SK-N-SH treated with all-trans-retinoic acid at 6 μM for 48 hours (cell line): Measurements from ENCODE around the gene C17orf50.

ENCODE experiments used
- ATAC-seq: fragments of 200-7000 bp; cut with Tn5 transposase; 3 replicates; pipeline ENCODE4 v1.9.1; 2020; ENCODE audit warnings: mild to moderate bottlenecking, moderate library complexity
- BACH2 ChIP-seq: fragments of 250-450 bp; sonication (Bioruptor Pico); IDR thresholded peaks from 2 replicates; pipeline ENCODE4 v1.9.0; 2021; ENCODE audit warnings: mild to moderate bottlenecking, borderline replicate concordance
- CREB5 ChIP-seq: fragments of 250-450 bp; sonication (Bioruptor Pico); IDR thresholded peaks from 2 replicates; pipeline ENCODE4 v1.5.1; 2020; ENCODE audit warnings: low read depth, mild to moderate bottlenecking, moderate library complexity
- CSDC2 ChIP-seq: fragments of 250-450 bp; sonication (Bioruptor Pico); IDR thresholded peaks from 2 replicates; pipeline ENCODE4 v1.5.0; 2020; ENCODE audit warnings: mild to moderate bottlenecking, moderate library complexity
- CSRNP3 ChIP-seq: fragments of 250-450 bp; sonication (Bioruptor Pico); IDR thresholded peaks from 2 replicates; pipeline ENCODE4 v1.5.1; 2021; ENCODE audit warnings: mild to moderate bottlenecking, moderate library complexity
- ESRRG ChIP-seq: fragments of 250-450 bp; sonication (Bioruptor Pico); IDR thresholded peaks from 2 replicates; pipeline ENCODE4 v1.6.1; 2021; ENCODE audit warnings: mild to moderate bottlenecking
- GLIS3 ChIP-seq: fragments of 250-450 bp; sonication (Bioruptor Pico); IDR thresholded peaks from 2 replicates; pipeline ENCODE4 v1.5.0; 2020; ENCODE audit warnings: mild to moderate bottlenecking, moderate library complexity
- ISL1 ChIP-seq: fragments of 250-450 bp; sonication (Bioruptor Pico); IDR thresholded peaks from 2 replicates; pipeline ENCODE4 v2.1.2; 2022; ENCODE audit warnings: mild to moderate bottlenecking, moderate library complexity
- POU6F1 ChIP-seq: fragments of 250-450 bp; sonication (Bioruptor Pico); IDR thresholded peaks from 2 replicates; pipeline ENCODE4 v1.8.0; 2021; ENCODE audit warnings: low read depth, mild to moderate bottlenecking, moderate library complexity, borderline replicate concordance
- RARB ChIP-seq: fragments of 250-450 bp; sonication (Bioruptor Pico); IDR thresholded peaks from 2 replicates; pipeline ENCODE4 v1.8.0; 2021; ENCODE audit warnings: mild to moderate bottlenecking, moderate library complexity
- SNAI2 ChIP-seq: fragments of 250-450 bp; sonication (Bioruptor Pico); IDR thresholded peaks from 2 replicates; pipeline ENCODE4 v1.5.0; 2020; ENCODE audit warnings: mild to moderate bottlenecking, moderate library complexity
- TCF4 ChIP-seq: fragments of 250-450 bp; sonication (Bioruptor Pico); IDR thresholded peaks from 2 replicates; pipeline ENCODE4 v1.8.0; 2021; ENCODE audit warnings: mild to moderate bottlenecking, moderate library complexity, borderline replicate concordance
- TOX ChIP-seq: fragments of 250-450 bp; sonication (Bioruptor Pico); IDR thresholded peaks from 2 replicates; pipeline ENCODE4 v1.8.0; 2021; ENCODE audit warnings: mild to moderate bottlenecking, moderate library complexity, borderline replicate concordance
- TSHZ2 ChIP-seq: fragments of 250-450 bp; sonication (Bioruptor Pico); IDR thresholded peaks from 2 replicates; pipeline ENCODE4 v1.5.0; 2020; ENCODE audit warnings: mild to moderate bottlenecking, moderate library complexity
- ZC3H10 ChIP-seq: fragments of 250-450 bp; sonication (Bioruptor Pico); IDR thresholded peaks from 2 replicates; pipeline ENCODE4 v1.5.1; 2021; ENCODE audit warnings: mild to moderate bottlenecking, moderate library complexity
- ZFP3 ChIP-seq: fragments of 250-450 bp; sonication (Bioruptor Pico); IDR thresholded peaks from 2 replicates; pipeline ENCODE4 v1.5.0; 2020; ENCODE audit warnings: mild to moderate bottlenecking, moderate library complexity
- ZFP30 ChIP-seq: fragments of 450-650 bp; formaldehyde crosslinking; IDR thresholded peaks from 2 replicates; pipeline ENCODE4 v1.5.0; 2022; ENCODE audit warnings: mild to moderate bottlenecking, moderate library complexity
- ZNF565 ChIP-seq: fragments of 450-650 bp; formaldehyde crosslinking; conservative IDR thresholded peaks from 2 replicates; pipeline ENCODE4 v1.5.0; 2020; ENCODE audit warnings: low read depth, mild to moderate bottlenecking, moderate library complexity
- ZNF70 ChIP-seq: fragments of 450-650 bp; formaldehyde crosslinking; IDR thresholded peaks from 2 replicates; pipeline ENCODE4 v1.5.0; 2020; ENCODE audit warnings: mild to moderate bottlenecking, moderate library complexity
- ZNF8 ChIP-seq: fragments of 450-650 bp; formaldehyde crosslinking; IDR thresholded peaks from 2 replicates; pipeline ENCODE4 v1.5.0; 2020; ENCODE audit warnings: mild to moderate bottlenecking, moderate library complexity

C17orf50 gene

GRCh38 chr17:35761601-35762000, 914 bp downstream of the C17orf50 start:
- TF ChIP-seq ZNF8, result no peak
- no peak for TF ChIP-seq ISL1 (CRISPR knock-in tag)
- no peak for TF ChIP-seq TSHZ2 (CRISPR knock-in tag)
- TF ChIP-seq ZC3H10 (CRISPR knock-in tag), result no peak
- no peak for TF ChIP-seq ZFP30 (CRISPR knock-in tag)
- ATAC-seq, result no peak

- TF ChIP-seq GLIS3 (CRISPR knock-in tag) (no peak), CSRNP3 (CRISPR knock-in tag) (no peak), CSDC2 (no peak), RARB (CRISPR knock-in tag) (no peak), BACH2 (CRISPR knock-in tag) (no peak), TSHZ2 (CRISPR knock-in tag) (no peak), TOX (CRISPR knock-in tag) (no peak), ESRRG (CRISPR knock-in tag) (no peak), ZNF8 (no peak)
- TF ChIP-seq, all 23 proteins: peak for 0
- ATAC-seq, result no peak
Measured at GRCh38 chr17:35763767-35764122, 3.1 kb downstream of the C17orf50 start.

- ATAC-seq, result peak; percentile 99
- peak; percentile 73; the same call in 1 of the 2 replicates for TF ChIP-seq ZNF70 (CRISPR knock-in tag)
- TF ChIP-seq CSRNP3 (CRISPR knock-in tag), result no peak
- peak; percentile 99 for TF ChIP-seq SNAI2 (CRISPR knock-in tag)
- peak; percentile 100 for TF ChIP-seq ZFP3
- TF ChIP-seq, all 23 proteins: peak for 3
Measured at GRCh38 chr17:35764123-35764991, 3.7 kb downstream of the C17orf50 start.

GRCh38 chr17:35765086-35765710, 4.5 kb downstream of the C17orf50 start:
- ATAC-seq, result no peak
- TF ChIP-seq ZNF565 (CRISPR knock-in tag) (no peak), ESRRG (CRISPR knock-in tag) (no peak), GLIS3 (CRISPR knock-in tag) (no peak), ZFP3 (no peak), ZC3H10 (CRISPR knock-in tag) (no peak), RARB (CRISPR knock-in tag) (no peak), TCF4 (CRISPR knock-in tag) (no peak), CREB5 (CRISPR knock-in tag) (no peak), SNAI2 (CRISPR knock-in tag) (no peak), POU6F1 (CRISPR knock-in tag) (no peak), ZFP30 (CRISPR knock-in tag) (no peak), ZNF8 (no peak), BACH2 (CRISPR knock-in tag) (no peak), CSDC2 (no peak), TOX (CRISPR knock-in tag) (no peak), ISL1 (CRISPR knock-in tag) (no peak)
